GM18526 (cell line): ENCODE results near the gene TTYH2.

ENCODE experiments used
- POLR2A ChIP-seq: IDR thresholded peaks from 3 replicates; pipeline ENCODE4 v1.6.1; 2011; ENCODE audit not compliant: insufficient read length; ENCODE audit errors: extremely low read depth

The TTYH2 gene

DNA sequence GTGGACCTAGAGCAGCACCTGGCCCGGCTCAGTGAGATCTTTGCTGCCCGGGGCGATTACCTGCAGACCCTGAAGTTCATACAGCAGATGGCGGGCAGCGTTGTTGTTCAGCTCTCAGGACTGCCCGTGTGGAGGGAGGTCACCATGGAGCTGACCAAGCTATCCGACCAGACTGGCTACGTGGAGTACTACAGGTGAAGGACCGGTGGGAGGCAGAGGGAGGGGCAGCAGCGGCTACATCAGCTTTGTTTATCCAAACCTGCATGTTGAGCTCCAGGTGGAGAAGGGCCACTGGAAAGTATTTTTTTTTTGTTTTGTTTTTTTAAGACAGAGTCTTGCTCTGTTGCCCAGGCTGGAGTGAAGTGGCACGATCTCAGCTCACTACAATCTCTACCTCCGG lies 23.9 kb downstream of the TTYH2 start:
- no peak for TF ChIP-seq POLR2A

DNA sequence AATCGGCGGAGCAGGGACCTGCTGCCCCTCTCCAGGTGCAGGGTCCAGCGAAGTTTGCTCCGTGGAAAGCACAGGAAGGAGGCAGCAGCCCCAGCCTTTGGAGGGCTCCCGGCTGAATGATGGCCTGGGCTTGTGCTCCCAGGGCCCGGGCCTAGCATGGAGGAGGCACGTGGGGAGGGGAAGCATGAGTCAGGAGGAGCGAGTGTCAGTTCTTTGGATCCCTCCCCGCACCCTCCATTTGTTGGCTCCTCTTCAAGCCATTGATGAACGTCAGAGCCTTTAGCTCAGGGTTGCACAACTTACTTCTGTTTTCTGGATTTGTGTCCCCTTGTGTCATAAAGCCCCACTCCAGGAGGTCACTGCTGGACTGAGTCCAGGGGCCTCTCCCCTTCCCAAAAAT lies 25.8 kb downstream of the TTYH2 start:
- TF ChIP-seq POLR2A = no peak

DNA sequence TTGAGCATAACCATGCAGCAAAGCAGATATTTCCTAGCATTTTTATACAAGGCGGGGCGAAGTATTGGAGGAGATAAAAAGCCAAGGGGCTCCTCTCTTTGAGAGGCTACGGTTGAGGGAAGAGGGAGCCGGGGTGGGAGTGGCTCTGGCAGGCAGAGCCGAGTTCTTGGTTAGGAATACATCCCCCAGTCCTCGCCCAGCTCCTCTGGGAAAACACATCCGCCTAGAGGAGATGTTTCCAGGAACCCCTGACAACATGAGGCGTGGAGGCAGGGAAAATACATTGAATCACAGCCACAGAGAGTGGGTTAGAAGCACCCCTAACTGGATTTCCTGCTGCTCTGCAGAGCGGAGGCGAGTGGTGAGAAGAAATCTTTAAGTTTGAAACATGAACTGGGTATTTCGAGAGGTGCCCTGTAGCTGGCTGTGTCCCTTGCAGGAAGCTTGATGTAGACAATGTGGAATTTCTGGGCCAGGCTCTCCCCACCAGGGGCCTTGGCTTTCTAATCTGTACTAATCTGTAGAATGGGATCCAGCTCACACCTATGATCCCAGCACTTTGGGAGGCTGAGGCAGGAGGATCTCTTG lies 27.3 kb downstream of the TTYH2 start:
- TF ChIP-seq POLR2A = no peak

DNA sequence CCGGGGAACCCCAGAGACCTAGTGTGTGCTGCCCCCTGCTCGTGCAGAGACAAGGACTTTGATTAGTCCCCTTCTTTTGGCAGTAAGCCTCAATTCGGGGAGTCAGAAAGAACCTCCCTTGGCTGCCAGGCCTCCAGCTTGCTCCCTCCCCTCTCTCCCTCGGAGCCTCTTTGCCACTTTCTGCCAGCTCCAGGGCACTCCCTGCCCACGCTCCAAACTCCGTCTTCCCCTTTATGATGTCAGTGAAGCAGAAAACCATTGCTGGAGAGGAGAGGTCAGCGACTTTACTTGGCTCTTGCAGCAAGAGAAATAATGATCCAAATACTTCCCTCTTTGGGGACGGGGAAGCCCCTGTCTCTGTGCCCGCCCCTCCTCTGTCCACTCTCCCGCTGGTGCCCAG lies 28.1 kb downstream of the TTYH2 start:
- no peak for TF ChIP-seq POLR2A

DNA sequence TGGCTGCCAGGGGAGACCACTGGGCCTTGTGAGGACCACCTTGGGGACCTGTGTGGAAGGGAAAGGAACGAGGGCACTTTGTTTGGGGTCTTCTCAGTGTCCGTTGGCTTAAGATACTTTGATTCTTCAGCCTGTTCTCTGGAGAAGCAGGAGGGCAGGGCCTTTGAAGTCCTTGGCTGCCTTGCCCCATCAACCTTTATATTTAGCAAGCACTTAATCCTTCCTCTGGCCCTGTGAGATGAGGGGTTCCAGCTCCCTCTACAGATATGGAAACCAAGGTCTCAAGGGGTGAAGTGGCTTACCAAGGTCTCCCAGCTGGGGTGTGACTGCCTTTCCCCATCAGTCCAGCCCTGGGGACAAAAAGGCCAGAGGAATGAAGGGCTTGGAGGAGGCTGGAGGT lies 28.5 kb downstream of the TTYH2 start:
- no peak for TF ChIP-seq POLR2A

DNA sequence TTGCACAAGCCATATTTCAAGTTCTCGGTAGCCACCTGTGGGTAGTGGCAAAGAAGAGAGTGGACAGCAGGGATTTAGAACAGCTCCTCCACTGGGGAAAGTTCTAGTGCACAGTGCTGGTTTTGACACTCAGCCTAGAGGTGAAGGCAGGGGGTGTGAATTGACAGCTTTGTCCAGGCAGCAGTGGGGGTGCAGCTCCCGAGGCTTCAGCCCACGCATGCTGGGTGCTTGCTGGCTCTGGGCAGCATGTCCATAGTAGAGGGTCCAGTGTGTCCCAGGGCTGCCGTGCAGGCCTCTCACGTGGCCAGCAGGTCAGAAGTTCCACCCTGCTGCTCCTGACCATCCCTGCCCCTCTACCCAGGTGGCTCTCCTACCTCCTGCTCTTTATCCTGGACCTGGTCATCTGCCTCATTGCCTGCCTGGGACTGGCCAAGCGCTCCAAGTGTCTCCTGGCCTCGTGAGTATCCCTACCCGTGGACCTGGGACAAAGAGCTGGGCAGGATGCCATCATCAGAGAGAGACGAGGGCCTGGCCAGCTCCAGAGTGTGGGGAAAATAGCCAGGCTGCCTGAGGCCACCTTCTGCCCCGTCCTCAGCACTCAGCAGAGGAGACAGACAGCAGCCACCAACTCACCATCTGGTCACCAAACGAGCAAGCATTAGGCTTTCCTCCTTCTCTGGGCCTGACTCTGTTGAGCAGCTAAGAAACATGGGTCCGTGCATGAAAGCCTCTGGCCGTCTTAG lies 29.8 kb downstream of the TTYH2 start:
- TF ChIP-seq POLR2A = no peak

DNA sequence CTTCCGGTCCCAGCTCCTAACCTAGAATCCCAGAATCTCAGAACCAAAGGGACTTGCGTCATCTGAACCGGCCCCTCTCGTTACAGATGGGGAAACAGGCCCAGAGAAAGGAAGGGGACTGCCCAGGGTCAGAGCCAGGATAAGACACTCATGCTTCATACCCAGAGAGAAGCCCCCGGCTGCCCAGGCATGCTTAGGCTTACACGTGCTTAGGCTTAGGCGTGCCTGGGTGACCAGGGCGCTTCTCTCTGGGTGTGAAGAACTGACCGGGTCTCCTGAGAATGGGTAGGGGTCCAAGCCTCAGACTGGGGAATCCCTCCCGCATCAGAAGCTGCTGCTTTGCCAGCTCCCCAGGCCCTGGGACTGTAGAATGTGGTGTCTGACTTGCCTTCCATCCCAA lies 30.8 kb downstream of the TTYH2 start:
- TF ChIP-seq POLR2A = no peak

DNA sequence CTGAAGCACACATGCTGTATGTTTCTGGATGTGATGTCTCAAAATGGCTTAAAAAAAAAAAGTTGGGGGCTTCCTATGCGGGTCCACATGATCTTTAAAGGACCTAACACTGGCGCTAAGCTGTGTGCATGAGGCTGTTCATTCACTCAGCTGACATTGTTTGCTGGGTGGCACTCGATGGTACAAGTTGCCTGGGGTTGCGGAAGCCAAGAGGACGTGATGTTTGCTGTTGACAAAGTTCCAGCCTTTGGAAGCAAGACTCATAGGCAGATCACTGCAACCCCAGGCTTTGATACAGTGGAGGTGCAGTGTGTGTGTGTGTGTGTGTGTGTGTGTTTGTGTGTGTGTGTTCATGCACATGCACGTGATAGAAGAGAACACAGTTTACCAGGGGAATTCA lies 31.2 kb downstream of the TTYH2 start:
- no peak for TF ChIP-seq POLR2A

DNA sequence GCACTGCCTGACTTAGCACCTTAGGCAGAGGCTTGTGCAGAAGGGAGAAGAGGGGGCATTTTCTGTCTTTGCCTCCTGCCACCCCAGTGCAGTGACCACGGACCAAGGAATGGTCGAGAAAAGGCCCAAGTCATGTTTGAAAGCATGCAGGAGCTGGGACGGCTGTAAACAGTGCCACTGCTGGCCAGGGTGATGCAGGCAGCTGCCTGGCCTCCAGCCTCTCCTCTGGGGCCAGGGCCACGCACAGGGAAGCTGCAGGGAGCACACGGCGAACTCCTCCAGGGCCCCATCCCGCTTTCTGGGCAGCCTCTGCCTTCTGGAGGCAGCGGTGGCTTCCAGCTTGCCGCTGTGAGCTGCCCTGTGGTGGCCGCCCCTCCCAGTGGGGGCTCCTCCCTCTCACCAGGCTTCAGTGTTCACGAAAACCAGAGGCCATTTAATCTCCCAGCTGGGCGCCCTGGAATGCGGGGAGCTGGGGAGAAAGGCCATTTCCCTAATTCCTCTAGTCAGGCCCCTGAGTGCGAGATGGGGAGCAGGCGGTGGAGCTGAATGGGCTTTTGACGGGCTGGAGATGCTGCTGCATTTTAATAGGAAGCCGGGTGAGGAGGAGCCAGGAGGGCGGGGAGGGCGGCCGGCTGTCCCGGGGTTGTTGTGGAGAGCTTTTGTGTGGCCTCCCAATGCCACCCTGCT lies 31.9 kb downstream of the TTYH2 start:
- no peak for TF ChIP-seq POLR2A

DNA sequence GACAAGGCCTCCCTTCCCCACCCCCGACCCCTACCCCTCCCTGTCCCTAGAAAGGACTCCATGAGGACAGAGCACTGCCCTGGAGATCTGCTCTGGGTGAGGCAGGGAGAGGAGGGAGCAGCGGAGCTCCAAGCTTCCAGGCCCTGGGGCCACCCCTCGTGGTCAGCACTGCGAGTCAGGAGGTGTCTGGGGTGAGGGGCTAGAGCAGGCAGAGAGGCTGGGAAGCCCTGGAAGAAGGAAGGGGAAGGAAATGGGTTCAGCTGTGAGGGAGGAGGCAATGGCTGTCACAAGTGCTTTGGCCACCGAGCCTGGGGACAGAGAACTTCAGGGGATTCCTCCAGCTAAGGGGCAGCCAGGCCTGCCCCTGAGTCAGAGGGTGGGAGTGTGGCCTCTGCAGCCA lies 32.5 kb downstream of the TTYH2 start:
- no peak for TF ChIP-seq POLR2A

DNA sequence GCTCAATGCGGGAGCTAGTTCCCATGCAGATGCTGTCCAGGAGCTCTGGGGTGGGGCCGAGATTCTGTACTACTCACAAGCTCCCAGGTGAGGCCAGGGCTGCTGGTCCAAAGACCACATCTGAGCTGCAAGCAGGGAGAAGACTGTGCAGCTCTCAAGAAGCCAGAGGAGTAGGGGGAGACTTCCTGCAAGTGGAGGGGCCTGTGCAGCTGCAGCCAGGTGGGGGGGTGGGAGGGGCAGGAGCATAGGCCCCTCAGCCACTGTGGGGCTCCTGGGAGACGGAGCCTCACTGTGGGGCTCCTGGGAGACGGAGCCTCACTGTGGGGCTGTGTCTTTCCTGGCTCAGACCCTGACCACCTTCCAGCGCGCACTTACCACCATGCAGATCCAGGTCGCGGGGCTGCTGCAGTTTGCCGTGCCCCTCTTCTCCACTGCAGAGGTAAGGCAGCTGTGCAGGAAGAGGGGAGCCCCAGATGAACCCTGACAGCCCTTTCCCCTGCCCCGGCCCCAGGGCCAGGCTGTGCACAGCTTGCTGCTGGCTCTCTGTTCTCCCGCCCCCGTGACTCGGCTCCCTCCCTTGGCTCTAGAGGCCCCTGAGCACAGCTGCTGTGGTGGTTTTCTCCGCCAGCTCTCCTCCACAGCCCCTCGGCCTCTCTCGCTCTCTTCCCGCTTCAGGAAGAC lies 36.4 kb downstream of the TTYH2 start:
- no peak for TF ChIP-seq POLR2A

DNA sequence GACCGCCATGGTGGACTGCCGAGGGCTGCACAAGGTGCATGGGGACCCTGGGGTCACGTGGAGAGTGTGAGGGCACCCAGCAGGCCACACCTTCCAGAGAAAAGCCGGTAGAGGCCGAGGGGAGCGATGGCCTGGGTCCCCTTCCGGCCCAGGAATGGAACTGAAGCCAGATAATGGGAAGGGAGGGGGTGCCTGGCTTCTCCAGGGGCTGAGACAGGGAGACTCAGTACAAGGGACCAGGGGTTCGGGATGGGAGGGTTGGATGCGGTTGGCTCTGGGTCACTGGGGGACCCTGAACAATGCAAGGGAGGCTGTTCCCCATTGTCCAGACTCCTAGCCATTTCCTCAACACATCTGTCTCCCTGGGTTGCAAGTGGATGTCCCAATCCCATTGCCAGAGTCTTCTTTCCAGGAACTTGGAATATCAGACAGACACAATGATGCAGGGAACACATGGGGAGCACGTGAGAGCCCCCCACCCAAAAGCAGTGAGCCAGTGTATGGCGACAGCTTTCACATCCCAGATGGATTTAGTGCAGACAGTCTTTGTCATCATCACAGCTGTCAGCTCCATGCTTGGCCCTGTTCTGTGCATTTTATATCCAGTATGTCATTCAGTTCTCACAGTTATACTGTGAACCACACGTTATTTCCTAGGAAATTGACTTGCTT lies 37.1 kb downstream of the TTYH2 start:
- no peak for TF ChIP-seq POLR2A

DNA sequence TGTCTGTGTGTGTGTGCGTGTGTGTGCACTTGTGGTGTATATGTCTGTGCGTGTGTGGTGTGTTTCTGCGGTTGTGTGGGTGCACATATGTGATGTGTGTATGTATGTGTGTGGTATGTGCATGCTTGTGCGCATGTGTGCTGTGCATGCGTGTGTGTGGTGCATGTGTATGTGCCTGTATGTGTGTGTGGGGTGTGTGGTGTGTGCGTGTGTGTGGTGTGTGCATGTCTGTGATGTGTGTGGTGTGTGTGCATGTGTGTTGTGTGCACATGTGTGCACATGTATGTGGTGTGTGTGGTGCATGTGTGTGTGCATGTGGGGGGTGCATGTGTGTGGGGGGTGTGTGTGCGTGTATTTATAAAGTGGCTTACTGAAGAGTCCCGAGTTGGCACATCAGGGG lies 37.7 kb downstream of the TTYH2 start:
- no peak for TF ChIP-seq POLR2A

DNA sequence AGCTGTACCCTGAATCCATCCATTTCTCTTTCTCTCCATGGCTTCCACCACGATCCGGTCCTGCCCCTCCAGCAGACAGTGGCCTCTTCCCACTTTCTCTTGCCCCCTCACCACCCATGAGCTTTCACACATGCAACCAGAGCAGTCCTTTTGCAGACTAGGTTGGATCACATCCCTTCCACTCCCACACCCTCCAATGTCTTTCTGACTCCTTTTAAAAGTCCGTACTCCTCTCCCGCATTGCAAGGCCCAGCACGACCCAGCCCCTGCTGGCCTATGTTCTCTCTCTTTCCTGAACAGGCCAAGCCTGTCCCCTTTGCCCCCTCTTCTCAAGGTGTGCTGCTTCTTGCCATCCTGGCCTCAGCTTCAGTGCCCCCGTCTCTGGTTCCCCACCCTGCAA lies 38.2 kb downstream of the TTYH2 start:
- no peak for TF ChIP-seq POLR2A

DNA sequence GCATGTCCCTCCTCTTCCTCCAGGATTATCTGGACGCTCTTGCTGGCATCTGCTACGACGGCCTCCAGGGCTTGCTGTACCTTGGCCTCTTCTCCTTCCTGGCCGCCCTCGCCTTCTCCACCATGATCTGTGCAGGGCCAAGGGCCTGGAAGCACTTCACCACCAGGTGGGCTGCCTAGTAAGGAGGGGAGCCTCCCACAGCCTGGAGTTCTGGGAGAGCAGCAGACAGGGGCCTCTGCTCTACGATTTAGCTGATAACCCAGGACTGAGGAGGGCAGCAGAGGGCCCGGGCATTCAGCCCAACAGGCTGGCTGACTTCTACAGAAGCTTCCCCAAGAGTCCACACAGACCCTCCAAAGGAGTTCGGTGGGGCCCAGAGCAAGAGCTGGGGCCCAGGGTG lies 38.8 kb downstream of the TTYH2 start:
- TF ChIP-seq POLR2A = no peak
